GM12878 (cell line): Measurements from ENCODE around the gene PPIF. TPM values are rescaled to one million over a fixed set of nuclear protein-coding genes. Genes with fewer than 3 reads are reported as not detected.

Experiments used
- ATAC-seq: fragments of 200-7000 bp; cut with Tn5 transposase; 3 replicates; pipeline ENCODE4 v1.9.1; 2020; ENCODE audit warnings: mild to moderate bottlenecking, moderate library complexity
- BruUV-seq: library from RNA; stranded (reverse); fragments of 400-500 nt; replicated peaks from 2 replicates; lab custom pipeline; 2021; lab: Mats Ljungman, UMichigan
- CTCF ChIA-PET: fragments of 300-600 bp; sonication (Branson Sonifier 250); formaldehyde crosslinking; extraction: SDS; loops from one replicate; lab custom pipeline; 2021; ENCODE audit warnings: inconsistent platforms; lab: Yijun Ruan, JAX
- POLR2A ChIA-PET: fragments of 350-600 bp; formaldehyde crosslinking; extraction: SDS; loops from one replicate; lab custom pipeline; 2021; ENCODE audit warnings: inconsistent platforms; lab: Charles Lee
- RAD21 ChIA-PET: fragments of 300-600 bp; sonication (Branson Sonifier 250); formaldehyde crosslinking; loops from one replicate; lab custom pipeline; 2023; ENCODE audit warnings: antibody characterized with exemption; ENCODE audit not compliant: unreplicated experiment; lab: Charles Lee
- SMC1A ChIA-PET: fragments of 300-600 bp; sonication (Branson Sonifier 250); formaldehyde crosslinking; loops from one replicate; lab custom pipeline; 2023; ENCODE audit not compliant: unreplicated experiment, uncharacterized antibody; lab: Charles Lee
- DNase-seq: peaks from one replicate; pipeline ENCODE4 v3.0.0-alpha.2; 2011; ENCODE audit warnings: low read depth, low spot score
- FAIRE-seq: peaks from 3 replicates; lab custom pipeline; 2011; peaks lifted over from hg19 to GRCh38; lab: Jason Lieb, UNC
- H2AFZ ChIP-seq: 2 replicates; pipeline ENCODE4 v1.6.0; 2011; ENCODE audit warnings: low read depth, low read length, control low read depth; ENCODE audit not compliant: control insufficient read depth
- H3K27ac ChIP-seq: 2 replicates; pipeline ENCODE4 v1.5.1; 2011; ENCODE audit warnings: control low read depth; ENCODE audit not compliant: control insufficient read depth, insufficient read depth
- H3K27me3 ChIP-seq, 2 experiments: replicated peaks in 1 of 2; 2 replicates each; pipeline versions ENCODE4 v1.6.0 to v1.6.1; 2011; ENCODE audit warnings: low read length in 1 of 2; ENCODE audit not compliant: control insufficient read depth in 2 of 2, insufficient read depth in 2 of 2
- H3K36me3 ChIP-seq, 2 experiments: 2 replicates each; pipeline ENCODE4 v1.5.1; 2011; ENCODE audit warnings: low read length in 1 of 2; ENCODE audit not compliant: control insufficient read depth in 2 of 2, insufficient read depth in 2 of 2
- H3K4me1 ChIP-seq: 2 replicates; pipeline ENCODE4 v1.6.1; 2011; ENCODE audit warnings: mild to moderate bottlenecking, low read length, moderate library complexity, mixed read lengths; ENCODE audit not compliant: control insufficient read depth, insufficient read depth
- H3K4me2 ChIP-seq: 2 replicates; pipeline ENCODE4 v1.6.0; 2011; ENCODE audit warnings: control low read depth; ENCODE audit not compliant: control insufficient read depth, insufficient read depth
- H3K4me3 ChIP-seq: fragments of 200-600 bp; sonication (generic); 2 replicates; pipeline ENCODE4 v1.5.1; 2016
- H3K79me2 ChIP-seq: 2 replicates; pipeline ENCODE4 v1.6.0; 2011; ENCODE audit warnings: low read length; ENCODE audit not compliant: control insufficient read depth, insufficient read depth
- H3K9ac ChIP-seq: 2 replicates; pipeline ENCODE4 v1.8.0; 2011; ENCODE audit warnings: low read length, control low read depth, mixed read lengths; ENCODE audit not compliant: control insufficient read depth, insufficient read depth
- H3K9me3 ChIP-seq: replicated peaks from 3 replicates; pipeline ENCODE4 v1.5.1; 2011; ENCODE audit warnings: mild to moderate bottlenecking, low read length; ENCODE audit not compliant: control insufficient read depth, insufficient read depth
- H4K20me1 ChIP-seq: 2 replicates; pipeline ENCODE4 v1.6.0; 2011; ENCODE audit not compliant: control insufficient read depth, insufficient read depth
- BCL11A ChIP-seq: IDR thresholded peaks from 2 replicates; pipeline ENCODE4 v1.6.1; 2011; ENCODE audit warnings: low read depth, low read length
- BMI1 ChIP-seq: fragments of 450-650 bp; IDR thresholded peaks from 2 replicates; pipeline ENCODE4 v1.6.1; 2016; ENCODE audit warnings: mild to moderate bottlenecking, moderate library complexity, borderline replicate concordance
- CBX5 ChIP-seq: sonication (generic); IDR thresholded peaks from 2 replicates; pipeline ENCODE4 v1.6.1; 2016; ENCODE audit warnings: low read depth, moderate library complexity, mild to moderate bottlenecking, inconsistent platforms
- CHD4 ChIP-seq: fragments of 200-600 bp; sonication (generic); IDR thresholded peaks from 2 replicates; pipeline ENCODE4 v1.6.1; 2016; ENCODE audit warnings: mild to moderate bottlenecking
- FOXM1 ChIP-seq: IDR thresholded peaks from 2 replicates; pipeline ENCODE4 v1.6.1; 2012; ENCODE audit warnings: low read depth, mild to moderate bottlenecking, inconsistent platforms, low read length, moderate library complexity
- SMAD5 ChIP-seq: IDR thresholded peaks from 2 replicates; pipeline ENCODE4 v1.6.1; 2016; ENCODE audit warnings: antibody characterized with exemption, low read depth
- TARDBP ChIP-seq: IDR thresholded peaks from 2 replicates; pipeline ENCODE4 v1.6.1; 2016; ENCODE audit warnings: borderline replicate concordance
- WGBS: methylation state at CpG from one replicate; pipeline ENCODE4 v1.1.6; 2016; ENCODE audit warnings: low lambda C conversion rate; ENCODE audit not compliant: insufficient replicate concordance, insufficient coverage; ENCODE audit errors: missing lambda C conversion rate; 5-methylcytosine and 5-hydroxymethylcytosine counted together
- in situ Hi-C: fragments of 300-500 bp; cut with MboI; formaldehyde crosslinking; loops from 9 replicates; pipeline ENCODE4 v1.14.3; 2018; ENCODE audit warnings: mixed read lengths
- intact Hi-C: fragments of 100-400 bp; cut with micrococcal nuclease; formaldehyde crosslinking; loops from one replicate; pipeline ENCODE4 v1.14.2; 2022; ENCODE audit not compliant: unreplicated experiment
- polyA plus RNA-seq, 11 experiments: library from polyadenylated mRNA; depleted of rRNA in 4 of 11; unstranded in 6 of 11; stranded (reverse) in 5 of 11; fragments of >200 nt; fragmentation: Nextera tagmentation in 4 of 11; fragmentation: Illumina TruSeq in 1 of 11; extraction: Ambion mirVana in 4 of 11; extraction: Trizol in 1 of 11; gene quantifications; 1 replicate in 1 of 11; 2 replicates in 10 of 11; pipeline versions ENCODE4 v1.2.1 to v1.2.3, GENCODE V29; 2011 to 2016; ENCODE audit warnings: inconsistent platforms in 2 of 11, missing spikeins in 2 of 11, low read depth in 1 of 11
- total RNA-seq, 4 experiments: library from RNA; depleted of rRNA in 3 of 4; stranded (reverse); fragments of >200 nt in 3 of 4; fragmentation: Illumina TruSeq in 1 of 4; extraction: Trizol in 1 of 4; gene quantifications; 2 replicates each; pipeline versions ENCODE4 v1.2.1 to v1.2.3, GENCODE V29; 2013 to 2021
- TF ChIP-seq, protein P1 (sequence below): fragments of 150-350 bp; IDR thresholded peaks from 2 replicates; pipeline ENCODE4 v1.6.1; 2014; ENCODE audit warnings: mild to moderate bottlenecking, low read depth, low read length

The PPIF gene
- total and polyA plus RNA-seq, 10 of the 15 experiments (the other 5 are each of a cell fraction or from before 2014, with no cell fraction given): 28.8 to 180 (median 128) TPM

DNA sequence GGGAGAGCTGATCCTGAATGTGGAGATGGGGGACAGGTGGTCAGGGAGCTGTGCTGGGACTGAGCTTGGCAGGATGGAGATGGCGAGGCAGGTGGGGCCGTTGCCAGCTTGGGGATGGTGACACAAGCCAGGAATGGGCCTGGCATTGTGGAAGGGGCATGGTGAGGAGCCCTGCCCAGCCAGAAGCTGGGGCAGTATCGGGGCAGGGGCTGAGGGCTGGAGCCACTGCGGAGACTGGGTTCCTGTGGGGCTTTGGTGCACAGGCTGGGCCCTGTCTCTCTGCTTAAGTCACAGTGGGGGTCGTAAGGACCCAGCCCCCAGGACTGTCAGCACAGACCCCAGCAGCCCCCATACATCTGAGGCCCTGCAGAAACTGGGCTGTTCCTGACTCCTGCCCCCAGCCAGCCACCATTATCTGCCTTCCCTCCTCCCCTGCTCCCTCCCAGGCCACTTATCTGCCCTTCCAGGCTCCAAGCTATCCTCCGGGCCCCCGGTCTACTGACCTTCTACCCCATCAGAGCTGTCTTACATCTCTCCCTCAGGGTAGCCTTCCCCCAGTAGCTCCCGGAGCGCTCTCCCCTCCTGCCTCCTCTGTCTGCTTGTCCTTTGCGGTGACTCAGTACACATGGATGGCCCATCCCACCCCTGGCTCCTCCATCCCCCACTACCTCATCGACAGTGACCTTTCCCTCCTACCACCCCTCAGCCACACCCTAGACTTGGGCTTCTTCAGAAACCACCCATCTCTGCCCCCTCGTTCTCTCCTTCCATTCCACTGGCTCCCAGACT is 44.2 kb downstream of the PPIF start:
- no TSS peak for BruUV-seq
- H3K79me2 ChIP-seq: no peaks in the 10 kb centered on the region
- in situ Hi-C loops (no loop called here), intact Hi-C loops (no loop called here)
- H3K4me1 ChIP-seq: peaks cover 6% of the 10 kb centered on the region; the same call in 1 of the 2 replicates
- CTCF ChIA-PET: interaction anchor here (1.0 to 4.1 kb wide), 3 partner anchors 17 to 46 kb away, joined by 3 to 25 read pairs (median 3); no protein-coding TSS in a partner anchor
- H4K20me1 ChIP-seq: no peaks in the 10 kb centered on the region
- H3K4me2 ChIP-seq: no peak overlapping the region
- no peak overlapping the region for H3K4me3 ChIP-seq
- DNase-seq: no peak
- H3K9me3 ChIP-seq: no peaks in the 10 kb centered on the region
- POLR2A ChIA-PET: no interaction called here
- no peak for TF ChIP-seq SMAD5
- no peak for TF ChIP-seq CHD4
- no peak for TF ChIP-seq BCL11A
- TF ChIP-seq CBX5: no peak
- TF ChIP-seq FOXM1: no peak
- TF ChIP-seq BMI1: no peak
- TF ChIP-seq, protein P1, sequence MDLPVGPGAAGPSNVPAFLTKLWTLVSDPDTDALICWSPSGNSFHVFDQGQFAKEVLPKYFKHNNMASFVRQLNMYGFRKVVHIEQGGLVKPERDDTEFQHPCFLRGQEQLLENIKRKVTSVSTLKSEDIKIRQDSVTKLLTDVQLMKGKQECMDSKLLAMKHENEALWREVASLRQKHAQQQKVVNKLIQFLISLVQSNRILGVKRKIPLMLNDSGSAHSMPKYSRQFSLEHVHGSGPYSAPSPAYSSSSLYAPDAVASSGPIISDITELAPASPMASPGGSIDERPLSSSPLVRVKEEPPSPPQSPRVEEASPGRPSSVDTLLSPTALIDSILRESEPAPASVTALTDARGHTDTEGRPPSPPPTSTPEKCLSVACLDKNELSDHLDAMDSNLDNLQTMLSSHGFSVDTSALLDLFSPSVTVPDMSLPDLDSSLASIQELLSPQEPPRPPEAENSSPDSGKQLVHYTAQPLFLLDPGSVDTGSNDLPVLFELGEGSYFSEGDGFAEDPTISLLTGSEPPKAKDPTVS: no peak
- no peak for TF ChIP-seq TARDBP
- RAD21 ChIA-PET: interaction anchor here (0.9 kb wide), 1 partner anchor 96 kb away, joined by 3 read pairs; no protein-coding TSS in a partner anchor
- H3K36me3 ChIP-seq: no peaks in the 10 kb centered on the region
- no peak overlapping the region for H3K9ac ChIP-seq
- H2AFZ ChIP-seq: no peak overlapping the region
- H3K27me3 ChIP-seq: no peaks in the 10 kb centered on the region; a peak in 1 of 4 replicates
- ATAC-seq: no peak
- 54% methylated on average over 12 of the region's 12 CpGs for WGBS
- H3K27ac ChIP-seq: no peak overlapping the region
- no peak for FAIRE-seq
- SMC1A ChIA-PET: no interaction called here
